ENCODE results near the gene MRPS23. TPM values are rescaled to one million over a fixed set of nuclear protein-coding genes. Genes with fewer than 3 reads are reported as not detected.
A peak's percentile ranks its signal among the peaks of the same experiment; 100 is the strongest.

The MRPS23 gene
- polyA plus RNA-seq (2012; ENCODE audit: missing spikeins) = 83.1 TPM

GRCh38 chr17:57849874-57850754 lies at the start of gene MRPS23:
MRPS23 (minus strand) TSS chr17:57850044; CDS start chr17:57850010, 34 bp downstream.
- peak; percentile 88 for DNase-seq (ENCODE audit: insufficient read length)
- peak; percentile 99 for FAIRE-seq
- TF ChIP-seq POLR2A (IDR thresholded peaks at IDR 0.05; ENCODE audit: low read depth, low read length) (peak; percentile 82; the same call in 1 of the 2 replicates), POLR2AphosphoS5 (IDR thresholded peaks at IDR 0.05; ENCODE audit: low read depth, low read length) (peak; percentile 83), TAF1 (IDR thresholded peaks at IDR 0.05; ENCODE audit: borderline replicate concordance, low read depth, low read length) (peak; percentile 69)

GRCh38 chr17:57899391-57899790 lies 49.5 kb upstream of the MRPS23 start:
- no peak for DNase-seq (ENCODE audit: insufficient read length)
- no peak for FAIRE-seq
- no peak for TF ChIP-seq POLR2A (IDR thresholded peaks at IDR 0.05; ENCODE audit: low read depth, low read length)
- no peak for TF ChIP-seq POLR2AphosphoS5 (IDR thresholded peaks at IDR 0.05; ENCODE audit: low read depth, low read length)
- no peak for TF ChIP-seq TAF1 (IDR thresholded peaks at IDR 0.05; ENCODE audit: borderline replicate concordance, low read depth, low read length)

GRCh38 chr17:57898487-57899311 lies 48.9 kb upstream of the MRPS23 start:
- FAIRE-seq (no peak), DNase-seq (ENCODE audit: insufficient read length) (no peak)
- TF ChIP-seq POLR2A (IDR thresholded peaks at IDR 0.05; ENCODE audit: low read depth, low read length) = no peak
- TF ChIP-seq POLR2AphosphoS5 (IDR thresholded peaks at IDR 0.05; ENCODE audit: low read depth, low read length) = no peak
- TF ChIP-seq TAF1 (IDR thresholded peaks at IDR 0.05; ENCODE audit: borderline replicate concordance, low read depth, low read length) = no peak

GRCh38 chr17:57895382-57896060 lies 45.7 kb upstream of the MRPS23 start:
- DNase-seq (ENCODE audit: insufficient read length) = no peak

GRCh38 chr17:57894848-57895247 lies 45.0 kb upstream of the MRPS23 start:
- DNase-seq (ENCODE audit: insufficient read length) (no peak), FAIRE-seq (peak; percentile 69)
- no peak for TF ChIP-seq TAF1 (IDR thresholded peaks at IDR 0.05; ENCODE audit: borderline replicate concordance, low read depth, low read length)
- no peak for TF ChIP-seq POLR2AphosphoS5 (IDR thresholded peaks at IDR 0.05; ENCODE audit: low read depth, low read length)
- TF ChIP-seq POLR2A (IDR thresholded peaks at IDR 0.05; ENCODE audit: low read depth, low read length) = no peak

More at GRCh38 chr17:57895382-57896060, 45.7 kb upstream of the MRPS23 start:
- TF ChIP-seq POLR2A (IDR thresholded peaks at IDR 0.05; ENCODE audit: low read depth, low read length) (no peak), TAF1 (IDR thresholded peaks at IDR 0.05; ENCODE audit: borderline replicate concordance, low read depth, low read length) (no peak), POLR2AphosphoS5 (IDR thresholded peaks at IDR 0.05; ENCODE audit: low read depth, low read length) (no peak)
- no peak for FAIRE-seq

GRCh38 chr17:57892820-57893595 lies 43.2 kb upstream of the MRPS23 start:
- TF ChIP-seq POLR2A (IDR thresholded peaks at IDR 0.05; ENCODE audit: low read depth, low read length) = no peak
- TF ChIP-seq TAF1 (IDR thresholded peaks at IDR 0.05; ENCODE audit: borderline replicate concordance, low read depth, low read length) = no peak
- DNase-seq (ENCODE audit: insufficient read length) (no peak), FAIRE-seq (peak; percentile 58)

- DNase-seq (ENCODE audit: insufficient read length) (peak; percentile 82), FAIRE-seq (peak; percentile 93)
- TF ChIP-seq POLR2A (IDR thresholded peaks at IDR 0.05; ENCODE audit: low read depth, low read length) (no peak), POLR2AphosphoS5 (IDR thresholded peaks at IDR 0.05; ENCODE audit: low read depth, low read length) (no peak), TAF1 (IDR thresholded peaks at IDR 0.05; ENCODE audit: borderline replicate concordance, low read depth, low read length) (no peak)
These were observed 42.4 kb upstream of the MRPS23 start for GRCh38 chr17:57892146-57892819.

- DNase-seq (ENCODE audit: insufficient read length) = no peak
- FAIRE-seq = no peak
- TF ChIP-seq TAF1 (IDR thresholded peaks at IDR 0.05; ENCODE audit: borderline replicate concordance, low read depth, low read length) (no peak), POLR2AphosphoS5 (IDR thresholded peaks at IDR 0.05; ENCODE audit: low read depth, low read length) (no peak)
These were observed 41.0 kb upstream of the MRPS23 start for GRCh38 chr17:57890857-57891232.

- TF ChIP-seq POLR2A (IDR thresholded peaks at IDR 0.05; ENCODE audit: low read depth, low read length) (no peak), POLR2AphosphoS5 (IDR thresholded peaks at IDR 0.05; ENCODE audit: low read depth, low read length) (no peak), TAF1 (IDR thresholded peaks at IDR 0.05; ENCODE audit: borderline replicate concordance, low read depth, low read length) (no peak)
- no peak for DNase-seq (ENCODE audit: insufficient read length)
- FAIRE-seq = no peak
These were observed 40.3 kb upstream of the MRPS23 start for GRCh38 chr17:57889892-57890856.
